HG02798 (cell line): ENCODE measurements around the gene MRPS15.
"Not testable (repeated sequence)": the region's sequence is repeated elsewhere in the genome, so short reads cannot be mapped to it uniquely, and the experiment has no call there.

ENCODE experiments used
- ATAC-seq: cut with Tn5 transposase; IDR thresholded peaks from one replicate; pipeline ENCODE4 v1.9.1; 2021; ENCODE audit warnings: mild to moderate bottlenecking; ENCODE audit not compliant: unreplicated experiment, poor library complexity

MRPS15 gene

GRCh38 chr1:36463803-36464604, at the start of gene MRPS15:
Gene MRPS15, minus strand, starts transcription at chr1:36464384. Its CDS starts 109 bp downstream, at chr1:36464275.
- ATAC-seq: peak; percentile 95

- no peak for ATAC-seq
These were observed 48.7 kb upstream of the MRPS15 start for GRCh38 chr1:36512842-36513241.

- no peak for ATAC-seq
These were observed 47.9 kb upstream of the MRPS15 start for GRCh38 chr1:36511804-36512798.

GRCh38 chr1:36511220-36511619, 47.0 kb upstream of the MRPS15 start:
- not testable (repeated sequence) for ATAC-seq

GRCh38 chr1:36510418-36510817, 46.2 kb upstream of the MRPS15 start:
- ATAC-seq: no peak

- ATAC-seq: no peak
These were observed 44.1 kb upstream of the MRPS15 start for GRCh38 chr1:36508257-36508656.

- no peak for ATAC-seq
These were observed 42.2 kb upstream of the MRPS15 start for GRCh38 chr1:36506276-36506920.

GRCh38 chr1:36503733-36504132, 39.5 kb upstream of the MRPS15 start:
- no peak for ATAC-seq

GRCh38 chr1:36503159-36503558, 39.0 kb upstream of the MRPS15 start:
- ATAC-seq: no peak

GRCh38 chr1:36502616-36503015, 38.4 kb upstream of the MRPS15 start:
- ATAC-seq: no peak

GRCh38 chr1:36501911-36502310, 37.7 kb upstream of the MRPS15 start:
- ATAC-seq: not testable (repeated sequence)

- no peak for ATAC-seq
These were observed 33.0 kb upstream of the MRPS15 start for GRCh38 chr1:36497207-36497606.

GRCh38 chr1:36494971-36495370, 30.8 kb upstream of the MRPS15 start:
- no peak for ATAC-seq

- ATAC-seq: no peak
These were observed 29.3 kb upstream of the MRPS15 start for GRCh38 chr1:36493524-36493923.

GRCh38 chr1:36492491-36492890, 28.3 kb upstream of the MRPS15 start:
- ATAC-seq: no peak

GRCh38 chr1:36489258-36490051, 25.3 kb upstream of the MRPS15 start:
- ATAC-seq: not testable (repeated sequence)

GRCh38 chr1:36487906-36488305, 23.7 kb upstream of the MRPS15 start:
- ATAC-seq: no peak

- not testable (repeated sequence) for ATAC-seq
These were observed 23.1 kb upstream of the MRPS15 start for GRCh38 chr1:36487336-36487725.

- no peak for ATAC-seq
These were observed 22.5 kb upstream of the MRPS15 start for GRCh38 chr1:36486439-36487335.
